DMS53 (cell line): Measurements from ENCODE around the gene DACH2.

Experiments
- DNase-seq: peaks from one replicate; lab custom pipeline; 2025; lab: John Stamatoyannopoulos, UW

The DACH2 gene

GRCh38 chrX:86322913-86323312 is 174.7 kb downstream of the DACH2 start:
- DNase-seq = peak; percentile 4

- peak; percentile 3 for DNase-seq
These were observed 180.9 kb downstream of the DACH2 start for GRCh38 chrX:86329174-86329573.

- DNase-seq = peak; percentile 3
These were observed 200.4 kb downstream of the DACH2 start for GRCh38 chrX:86348669-86349068.

- no peak for DNase-seq
These were observed 200.9 kb downstream of the DACH2 start for GRCh38 chrX:86349115-86349514.

GRCh38 chrX:86369847-86370630 is 221.8 kb downstream of the DACH2 start:
- DNase-seq = peak; percentile 78

- peak; percentile 10 for DNase-seq
These were observed 222.7 kb downstream of the DACH2 start for GRCh38 chrX:86370927-86371326.

- no peak for DNase-seq
These were observed 231.0 kb downstream of the DACH2 start for GRCh38 chrX:86379209-86379608.

GRCh38 chrX:86383681-86384540 is 235.7 kb downstream of the DACH2 start:
- peak; percentile 24 for DNase-seq

- DNase-seq = no peak
These were observed 259.1 kb downstream of the DACH2 start for GRCh38 chrX:86407371-86407770.

- DNase-seq = no peak
These were observed 273.5 kb downstream of the DACH2 start for GRCh38 chrX:86421771-86422170.

GRCh38 chrX:86436116-86436515 is 287.9 kb downstream of the DACH2 start:
- DNase-seq = no peak

GRCh38 chrX:86455495-86455894 is 307.2 kb downstream of the DACH2 start:
- DNase-seq = no peak

GRCh38 chrX:86460760-86461159 is 312.5 kb downstream of the DACH2 start:
- DNase-seq = no peak

GRCh38 chrX:86504297-86504696 is 356.0 kb downstream of the DACH2 start:
- no peak for DNase-seq

- peak; percentile 36 for DNase-seq
These were observed 359.1 kb downstream of the DACH2 start for GRCh38 chrX:86507331-86507730.

- no peak for DNase-seq
These were observed 431.5 kb downstream of the DACH2 start for GRCh38 chrX:86579777-86580176.

GRCh38 chrX:86604607-86605006 is 456.4 kb downstream of the DACH2 start:
- DNase-seq = peak; percentile 72

GRCh38 chrX:86696951-86697350 is 548.7 kb downstream of the DACH2 start:
- DNase-seq = no peak

- DNase-seq = no peak
These were observed 563.4 kb downstream of the DACH2 start for GRCh38 chrX:86711531-86712180.

- peak; percentile 0 for DNase-seq
These were observed 566.2 kb downstream of the DACH2 start for GRCh38 chrX:86714441-86714840.

- DNase-seq = no peak
These were observed 576.0 kb downstream of the DACH2 start for GRCh38 chrX:86724277-86724676.

GRCh38 chrX:86747091-86747490 is 598.8 kb downstream of the DACH2 start:
- no peak for DNase-seq

- DNase-seq = no peak
These were observed 657.0 kb downstream of the DACH2 start for GRCh38 chrX:86805241-86805640.
